ENCODE measurements around the gene PLB1.

The PLB1 gene

GRCh38 chr2:28688818-28689217 lies 193.0 kb downstream of the PLB1 start:
- no peak overlapping the region for H3K4me3 ChIP-seq (ENCODE audit: low read depth, low read length)
- no peak for DNase-seq (ENCODE audit: low read depth)
- TF ChIP-seq CTCF (IDR thresholded peaks at IDR 0.05; ENCODE audit: insufficient read depth, low read depth, low read length, missing control alignments), result no peak

- no peak for TF ChIP-seq CTCF (IDR thresholded peaks at IDR 0.05; ENCODE audit: insufficient read depth, low read depth, low read length, missing control alignments)
- DNase-seq (ENCODE audit: low read depth), result no peak
Observed at GRCh38 chr2:28689771-28690170, 193.9 kb downstream of the PLB1 start.

GRCh38 chr2:28692411-28692810 lies 196.6 kb downstream of the PLB1 start:
- no peak for TF ChIP-seq CTCF (IDR thresholded peaks at IDR 0.05; ENCODE audit: insufficient read depth, low read depth, low read length, missing control alignments)
- H3K4me3 ChIP-seq (ENCODE audit: low read depth, low read length), result no peak overlapping the region
- DNase-seq (ENCODE audit: low read depth), result no peak

More at GRCh38 chr2:28689771-28690170, 193.9 kb downstream of the PLB1 start:
- no peak overlapping the region for H3K4me3 ChIP-seq (ENCODE audit: low read depth, low read length)

GRCh38 chr2:28693223-28693622 lies 197.4 kb downstream of the PLB1 start:
- no peak for DNase-seq (ENCODE audit: low read depth)
- H3K4me3 ChIP-seq (ENCODE audit: low read depth, low read length), result no peak overlapping the region
- TF ChIP-seq CTCF (IDR thresholded peaks at IDR 0.05; ENCODE audit: insufficient read depth, low read depth, low read length, missing control alignments), result no peak
